ENCODE data around the gene DDAH2.

DDAH2 gene

GRCh38 chr6:31760790-31761189, 31.7 kb upstream of the DDAH2 start:
- no peak for DNase-seq

DNA sequence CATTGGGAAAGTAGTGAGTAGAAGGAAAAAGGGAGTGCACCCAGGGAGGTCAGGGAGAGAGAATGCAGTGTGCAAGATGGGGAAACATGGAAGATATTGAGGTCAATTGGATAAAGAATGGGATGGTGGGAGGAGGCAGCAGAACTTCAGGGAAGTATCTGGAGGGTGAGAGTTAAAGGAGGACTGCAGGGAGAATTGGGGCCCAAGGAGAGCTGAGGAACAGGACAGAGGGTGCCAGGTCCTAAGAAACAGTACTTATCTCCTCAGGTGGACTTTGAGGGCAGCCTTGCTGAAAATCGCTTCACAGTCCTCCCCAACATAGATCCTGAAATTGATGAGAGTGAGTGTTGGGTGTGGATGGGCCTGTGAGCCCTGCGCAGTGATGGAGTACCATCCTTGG, 29.2 kb upstream of the DDAH2 start:
- DNase-seq, result no peak

DNA sequence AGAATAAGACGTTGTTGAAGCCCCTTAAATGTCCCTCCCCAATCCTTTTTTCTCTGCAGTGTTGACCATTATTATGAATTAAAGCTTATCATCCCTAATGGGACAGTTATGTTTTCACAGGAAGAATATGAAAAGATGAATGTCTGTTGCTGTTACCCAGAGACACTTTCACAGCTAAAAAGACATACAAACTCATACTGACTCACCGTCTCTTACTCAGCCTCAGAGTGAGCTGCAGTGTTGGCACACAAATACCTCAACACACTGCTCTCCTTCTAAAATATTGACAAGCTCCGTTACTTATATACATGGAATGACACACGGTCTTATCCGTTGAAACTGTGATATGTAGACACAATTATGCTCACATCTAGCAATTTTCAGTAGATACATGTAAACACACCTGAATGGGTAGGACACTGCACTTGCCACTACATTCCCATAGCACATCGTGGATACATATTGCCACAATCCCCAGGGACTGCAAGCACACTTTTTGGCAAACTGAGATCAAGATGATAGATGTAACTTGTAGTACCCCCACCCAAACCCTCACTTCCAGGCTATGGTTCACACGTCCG, 23.7 kb upstream of the DDAH2 start:
- DNase-seq, result no peak

GRCh38 chr6:31750411-31751022, 21.4 kb upstream of the DDAH2 start:
- DNase-seq, result no peak

DNA sequence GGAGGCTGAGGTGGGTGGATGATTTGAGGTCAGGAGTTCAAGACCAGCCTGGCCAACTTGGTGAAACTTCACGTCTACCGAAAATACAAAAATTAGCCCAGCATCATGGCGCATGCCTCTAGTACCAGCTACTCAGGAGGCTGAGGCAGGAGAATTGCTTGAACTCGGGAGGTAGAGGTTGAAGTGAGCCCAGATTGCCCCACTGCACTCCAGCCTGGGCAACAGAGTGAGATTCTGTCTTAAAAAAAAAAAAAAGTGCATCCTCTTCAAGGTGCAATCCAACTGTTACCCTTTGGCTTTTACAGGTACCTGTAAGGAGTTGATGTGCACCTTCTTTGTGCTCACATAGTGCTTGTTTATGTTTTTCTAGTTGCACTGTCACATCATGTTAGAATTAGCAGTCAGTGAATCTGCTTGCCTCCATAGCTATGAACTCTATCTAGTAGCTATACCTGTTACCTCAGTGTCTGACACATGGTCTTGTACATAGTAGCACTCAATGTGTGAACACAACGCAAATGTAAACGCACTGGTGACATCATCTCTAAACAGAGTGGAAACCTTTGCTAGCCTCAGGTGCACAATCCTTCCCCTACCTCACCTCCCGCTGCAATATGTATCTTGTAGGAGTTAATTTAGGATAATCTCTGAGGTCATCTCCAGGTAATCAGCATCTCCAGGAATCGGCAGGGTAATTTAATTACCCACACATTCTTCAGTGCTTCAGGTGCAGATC, 20.4 kb upstream of the DDAH2 start:
- no peak for DNase-seq

DNA sequence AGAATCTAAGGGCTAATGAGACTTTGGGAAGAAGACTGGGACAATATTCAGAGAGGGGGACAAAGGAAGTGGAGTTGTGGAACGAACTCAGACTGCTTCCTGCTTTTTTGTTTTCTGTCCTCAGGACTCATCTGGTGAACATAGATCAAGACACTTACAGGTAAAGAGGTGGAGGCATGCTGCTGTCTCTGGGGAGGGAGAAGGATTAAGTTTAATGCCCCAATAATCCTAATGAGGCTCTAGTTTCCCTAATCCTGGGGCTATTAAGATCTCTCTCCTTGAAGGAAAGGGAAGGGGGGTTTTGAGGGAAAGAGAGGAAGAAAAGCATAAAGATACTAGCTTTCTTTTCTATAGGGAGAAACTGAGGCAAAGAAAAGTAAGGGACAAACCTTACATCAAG, 15.3 kb upstream of the DDAH2 start:
- no peak for DNase-seq

DNA sequence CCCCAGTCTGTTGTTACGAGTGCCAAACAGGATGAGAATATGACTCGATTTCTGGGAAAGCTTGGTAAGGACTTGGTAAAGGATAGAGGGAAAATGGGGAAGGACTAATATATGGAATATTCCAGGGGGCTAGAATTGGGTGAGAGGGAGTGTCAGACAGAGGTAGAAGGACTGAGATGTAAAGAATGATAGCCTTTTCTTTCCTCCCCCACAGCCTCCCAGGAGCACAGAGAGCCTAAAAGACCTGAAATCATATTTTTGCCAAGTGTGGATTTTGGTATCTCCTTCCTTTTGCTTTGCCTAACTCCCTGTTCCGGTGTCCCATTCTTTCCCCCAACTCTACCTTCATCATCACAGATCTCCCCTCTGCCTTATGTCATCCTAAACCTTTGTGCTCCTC, 13.8 kb upstream of the DDAH2 start:
- no peak for DNase-seq

DNA sequence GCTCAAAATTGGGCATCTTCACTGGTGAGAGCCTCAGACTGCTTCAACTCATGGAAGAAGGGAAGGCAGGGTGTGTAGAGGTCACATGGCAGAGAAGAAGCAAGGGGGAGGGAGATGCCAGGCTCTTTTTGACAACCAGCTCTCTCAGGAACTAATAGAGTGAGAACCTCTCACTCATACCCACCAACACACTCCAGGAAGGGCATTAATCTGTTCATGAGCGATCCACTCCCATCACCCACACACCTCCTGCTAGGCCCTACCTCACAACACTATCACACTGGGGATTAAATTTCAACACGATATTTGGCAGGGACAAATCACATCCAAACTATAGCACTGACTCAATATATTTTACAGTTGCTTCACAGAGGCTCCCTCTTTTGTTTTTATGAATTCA, 12.7 kb upstream of the DDAH2 start:
- no peak for DNase-seq

DNA sequence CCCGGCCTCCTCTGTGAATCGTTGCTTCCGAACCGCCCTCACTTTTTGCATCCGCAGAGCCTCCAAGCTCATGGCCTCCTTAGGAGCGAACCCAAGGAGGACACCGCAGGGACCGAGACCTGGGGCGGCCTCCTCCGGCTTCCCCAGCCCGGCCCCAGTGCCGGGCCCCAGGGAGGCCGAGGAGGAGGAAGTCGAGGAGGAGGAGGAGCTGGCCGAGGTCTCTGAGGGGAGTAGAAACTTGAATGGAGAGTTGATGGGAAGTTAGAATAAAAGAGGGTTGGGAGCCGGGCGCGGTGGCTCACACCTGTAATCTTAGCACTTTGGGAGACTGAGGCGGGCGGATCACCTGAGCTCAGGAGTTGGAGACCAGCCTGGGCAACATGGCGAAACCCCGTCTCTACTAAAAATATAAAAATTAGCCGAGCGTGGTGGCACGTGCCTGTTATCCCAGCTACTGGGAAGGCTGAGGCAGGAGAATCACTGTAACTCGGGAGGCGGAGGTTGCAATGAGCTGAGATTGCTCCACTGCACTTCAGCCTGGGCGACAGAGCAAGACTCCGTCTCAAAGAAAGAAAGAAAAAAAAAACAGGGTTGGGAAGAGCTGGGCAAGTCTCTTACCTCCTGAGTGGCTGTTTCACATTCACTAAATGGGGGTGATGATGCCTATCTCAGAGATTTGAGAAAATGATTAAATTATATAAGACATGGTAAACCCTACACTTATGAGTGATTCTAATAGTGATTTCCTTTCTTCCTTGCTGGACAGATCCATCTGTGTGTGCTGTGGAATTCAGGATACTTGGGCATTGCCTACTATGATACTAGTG, 11.5 kb upstream of the DDAH2 start:
- DNase-seq, result no peak

DNA sequence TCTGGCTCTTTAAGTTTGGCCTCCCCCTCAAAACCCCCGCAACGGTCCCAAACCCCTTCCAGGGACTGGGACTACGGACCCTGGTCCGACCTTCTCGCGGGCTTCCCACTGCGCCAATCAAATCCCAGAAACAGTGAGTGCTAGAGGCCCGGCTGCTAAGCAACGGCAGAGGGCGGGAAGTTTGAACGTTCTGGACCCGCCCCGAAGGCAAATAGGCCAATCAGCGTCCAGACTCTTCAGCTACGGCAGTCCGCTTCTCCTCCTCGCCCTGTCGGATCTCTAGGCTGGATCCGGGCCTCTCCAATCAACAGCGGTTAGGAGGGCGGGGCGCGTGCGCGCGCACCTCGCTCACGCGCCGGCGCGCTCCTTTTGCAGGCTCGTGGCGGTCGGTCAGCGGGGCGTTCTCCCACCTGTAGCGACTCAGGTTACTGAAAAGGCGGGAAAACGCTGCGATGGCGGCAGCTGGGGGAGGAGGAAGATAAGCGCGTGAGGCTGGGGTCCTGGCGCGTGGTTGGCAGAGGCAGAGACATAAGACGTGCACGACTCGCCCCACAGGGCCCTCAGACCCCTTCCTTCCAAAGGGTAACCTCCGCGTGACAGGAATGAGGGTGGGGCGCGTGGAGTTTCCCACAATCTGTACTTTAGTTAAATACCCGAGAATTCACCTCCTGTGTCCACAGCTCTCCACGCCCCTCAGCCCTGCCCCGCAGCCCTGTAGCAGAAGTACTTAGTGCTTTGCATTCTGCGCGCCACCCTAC, 10.7 kb upstream of the DDAH2 start, which contains the start of gene MSH5:
MSH5 (plus strand) TSS at position 367 of the 758 bp plus-strand sequence. CDS start 462 bp downstream, outside the sequence.
- peak; percentile 96 for DNase-seq

DNA sequence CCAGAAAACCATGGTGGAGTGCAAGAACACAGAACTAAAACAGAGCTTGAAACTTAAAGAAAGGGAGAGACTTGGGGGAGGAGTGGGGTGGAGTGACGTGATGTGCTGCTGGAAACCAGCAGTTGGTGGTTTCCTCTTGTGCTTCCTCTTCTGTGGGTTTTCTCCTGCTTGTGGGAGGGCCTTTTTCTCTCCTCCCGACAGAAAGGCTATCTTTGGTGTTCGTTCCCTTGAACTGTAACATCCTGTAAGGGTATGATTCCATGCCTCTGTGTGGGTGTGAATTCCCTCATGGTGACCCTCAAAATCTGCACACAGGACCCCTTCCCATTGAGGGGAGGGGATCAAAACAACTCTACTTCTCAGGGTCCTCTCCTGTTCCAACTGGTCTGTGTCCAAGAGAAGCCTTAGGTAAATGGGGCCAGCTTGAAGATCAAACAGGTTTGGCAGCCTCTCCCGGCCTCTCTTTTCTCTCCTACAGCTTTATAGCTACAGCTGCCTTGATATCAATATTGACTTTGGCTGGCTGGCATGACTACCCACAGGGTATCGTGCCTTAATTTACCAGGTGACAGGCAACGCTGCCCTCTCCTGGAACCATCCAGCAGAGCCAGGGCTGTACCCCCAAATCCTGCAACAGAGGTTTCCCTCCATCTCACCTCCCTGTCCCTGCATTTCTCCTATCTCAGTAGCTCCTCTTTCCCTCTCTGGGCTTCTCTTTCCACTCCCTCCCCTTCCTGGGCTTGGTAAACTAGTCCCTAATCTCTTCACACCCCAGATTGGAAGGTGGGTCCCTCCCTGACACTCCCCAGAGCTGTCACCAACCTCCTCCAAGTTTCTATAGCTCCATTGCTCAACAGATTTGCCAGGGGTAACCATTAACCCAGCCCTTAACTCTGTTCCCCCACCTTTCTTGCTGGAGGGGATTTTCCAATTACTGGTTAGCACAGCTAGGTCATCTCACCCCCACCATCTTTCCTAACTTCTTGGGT, 9.2 kb upstream of the DDAH2 start:
- peak; percentile 71 for DNase-seq

- DNase-seq, result no peak
Measured at GRCh38 chr6:31737315-31737990, 8.4 kb upstream of the DDAH2 start.

GRCh38 chr6:31736768-31737314, 7.7 kb upstream of the DDAH2 start:
- DNase-seq, result no peak

DNA sequence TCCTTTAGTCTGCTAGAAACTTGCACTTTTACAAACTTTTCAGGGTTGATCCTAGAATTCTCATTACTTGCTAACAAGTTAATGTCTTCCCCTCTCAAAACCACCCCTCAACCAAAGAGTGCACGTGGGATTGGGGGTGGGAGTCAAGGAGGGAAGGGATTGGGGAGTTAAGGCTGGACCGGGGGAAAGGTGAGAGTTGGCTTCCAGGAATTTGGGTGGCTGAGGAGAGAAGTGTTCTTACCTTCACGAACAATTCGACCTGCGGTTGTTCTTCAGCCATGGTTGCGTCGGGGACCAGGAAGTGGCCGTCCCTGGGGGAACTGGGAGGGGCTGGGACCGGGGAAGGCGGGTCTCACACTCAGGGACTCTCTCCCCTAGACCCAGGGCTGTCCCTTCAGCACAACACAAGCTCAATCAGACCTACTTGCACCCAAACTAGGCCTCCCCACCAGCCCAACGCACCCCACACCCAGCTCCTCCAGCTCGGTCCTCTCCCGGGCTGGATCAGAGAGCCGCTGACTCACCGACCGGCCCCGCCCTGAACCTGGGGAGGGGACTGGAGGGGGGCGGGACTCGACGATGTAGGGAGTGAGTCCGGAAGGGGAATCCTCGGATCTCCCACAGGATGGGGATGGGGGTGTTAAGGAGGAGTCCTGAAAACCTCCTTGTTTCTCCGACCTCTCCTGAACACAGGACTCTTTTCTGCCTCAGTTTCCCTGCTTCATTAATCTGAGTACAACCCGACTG, 7.1 kb upstream of the DDAH2 start, which contains the start of gene CLIC1:
CLIC1 (minus strand) TSS at position 510 of the 747 bp plus-strand sequence; CDS start at position 280, 230 bp downstream.
- DNase-seq, result peak; percentile 89

DNA sequence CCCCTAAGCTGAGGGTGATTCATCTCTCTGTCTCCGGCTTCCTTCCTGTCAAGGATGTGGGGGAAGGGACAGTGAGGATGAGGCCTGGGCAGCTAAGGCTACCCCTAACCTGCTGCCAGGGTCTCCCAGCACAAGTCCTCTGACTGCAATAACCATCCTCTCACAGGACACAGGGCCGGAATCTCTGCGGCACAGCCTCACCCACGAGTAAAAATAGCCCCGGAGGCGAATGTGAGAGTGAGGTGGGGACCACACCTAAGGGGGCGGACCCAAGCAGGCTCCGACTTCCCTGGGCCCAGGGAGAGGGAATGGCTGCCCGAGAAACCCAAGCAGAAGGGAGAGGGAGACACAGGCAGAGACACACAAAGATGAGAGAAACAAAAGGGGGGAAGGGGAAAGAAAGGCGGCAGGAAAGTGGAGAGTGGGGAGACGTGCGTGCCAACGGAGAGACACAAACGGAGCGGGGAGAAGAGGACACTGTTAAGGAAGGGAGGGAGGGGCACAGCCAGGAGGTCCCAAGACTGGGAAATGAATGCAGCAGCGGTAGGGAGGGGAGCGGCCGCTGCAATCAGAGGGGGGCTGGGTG, 5.8 kb upstream of the DDAH2 start:
- DNase-seq, result peak; percentile 81

GRCh38 chr6:31734247-31734820, 5.2 kb upstream of the DDAH2 start:
- no peak for DNase-seq

DNA sequence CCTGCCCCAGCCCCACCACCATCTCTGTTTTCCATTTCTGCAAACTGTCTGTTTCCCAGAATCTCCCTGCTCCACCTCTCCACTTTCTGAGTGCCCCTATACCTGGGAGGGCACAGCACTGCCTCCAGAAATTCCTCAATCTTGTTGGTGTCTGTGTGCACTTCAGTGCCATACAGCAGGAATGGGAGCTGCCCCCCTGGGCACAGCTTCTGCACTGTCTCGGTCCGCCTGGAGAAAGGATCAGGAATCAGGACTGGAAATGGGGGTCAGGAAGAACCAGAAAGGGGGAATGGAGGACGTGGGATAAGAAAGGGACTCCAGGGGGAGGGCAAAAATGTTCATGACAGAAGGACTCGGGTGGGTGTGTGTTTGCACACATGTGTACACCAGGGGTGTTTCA, 4.6 kb upstream of the DDAH2 start:
- no peak for DNase-seq

DNA sequence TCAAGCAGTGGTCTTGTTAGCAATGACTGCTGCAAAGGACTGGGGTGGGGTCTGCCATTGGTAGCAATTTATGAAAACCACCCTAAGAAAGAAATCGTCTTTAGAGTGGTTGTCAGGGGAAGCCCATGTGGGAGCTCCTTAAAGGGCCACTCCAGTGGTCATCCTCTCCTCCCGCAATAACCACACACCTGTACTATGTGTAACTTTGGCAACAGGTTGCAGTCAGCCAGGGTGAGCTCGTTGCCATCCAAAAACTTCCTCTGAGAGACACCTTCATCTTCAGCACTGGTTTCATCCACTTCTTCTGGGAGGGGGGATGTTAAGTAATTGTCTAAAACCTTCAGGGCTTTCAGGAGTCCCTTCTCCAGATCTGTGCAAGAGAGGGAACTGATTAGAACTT, 2.9 kb upstream of the DDAH2 start:
- DNase-seq, result no peak

GRCh38 chr6:31730631-31731086, 1.6 kb upstream of the DDAH2 start:
- DNase-seq, result no peak

Data from activated CD8-positive, alpha-beta memory T cell treated with anti-CD3 and anti-CD28 coated beads for 24 hours (primary cell).